ENCODE data around the gene NECTIN1. TPM values are rescaled to one million over a fixed set of nuclear protein-coding genes. Genes with fewer than 3 reads are reported as not detected.
A peak's percentile ranks its signal among the peaks of the same experiment; 100 is the strongest.

NECTIN1 gene
- total and polyA plus RNA-seq, 5 donors from 2014 or later: 0.18 to 2.3 TPM; not detected in 3

DNA sequence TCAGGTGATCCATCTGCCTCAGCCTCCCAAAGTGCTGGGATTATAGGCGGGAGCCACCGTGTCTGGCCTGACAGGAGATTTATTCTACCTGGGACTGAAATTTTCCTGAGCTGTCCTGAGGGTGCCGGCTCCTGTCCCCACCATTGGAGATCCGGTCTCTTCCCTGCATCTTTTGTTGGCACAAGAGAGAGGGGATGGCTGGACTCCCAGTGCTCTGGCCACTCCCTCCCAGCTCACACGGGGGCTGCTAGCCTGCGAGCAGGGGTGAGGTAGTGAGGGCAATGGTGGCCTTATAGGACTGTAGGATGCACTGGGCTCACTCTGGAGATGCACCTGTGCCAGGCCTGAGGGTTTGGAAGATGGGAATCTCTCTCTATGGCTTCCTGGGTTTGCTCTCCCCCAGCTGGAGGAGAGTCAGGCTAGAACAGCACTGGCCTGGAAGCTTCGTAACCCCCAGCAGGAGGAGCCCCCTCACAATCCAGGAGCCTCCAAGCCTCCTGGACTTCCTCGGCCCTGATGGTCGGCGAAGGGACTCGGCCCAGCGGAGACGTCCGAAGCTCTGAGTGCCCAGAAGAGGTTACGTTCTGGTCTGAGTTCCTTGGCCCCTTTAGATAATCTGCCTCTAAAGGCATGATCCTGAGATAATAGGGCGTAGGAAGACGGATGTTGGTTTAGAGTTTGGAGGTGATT is 106.4 kb downstream of the NECTIN1 start:
- H3K4me3 ChIP-seq (ENCODE audit: low read depth, low read length): no peak overlapping the region
- no peak overlapping the region for H3K27ac Mint-ChIP-seq
- no peaks in the 10 kb centered on the region for H3K9me3 Mint-ChIP-seq
- no peaks in the 10 kb centered on the region for H3K9me3 ChIP-seq (ENCODE audit: control insufficient read depth in 2 of 2, low read length in 2 of 2)
- no peaks in the 10 kb centered on the region for H3K36me3 Mint-ChIP-seq
- H3K4me1 Mint-ChIP-seq: no peaks in the 10 kb centered on the region
- peaks cover 4% of the 10 kb centered on the region for H3K27me3 Mint-ChIP-seq
- H3K27me3 ChIP-seq (ENCODE audit: control insufficient read depth, insufficient read depth, low read length): no peaks in the 10 kb centered on the region
- no peaks in the 10 kb centered on the region for H3K36me3 ChIP-seq (ENCODE audit: control insufficient read depth, insufficient read depth, low read length)
- ATAC-seq (ENCODE audit: low read depth in 2 of 2): no peak
- H3K27ac ChIP-seq (ENCODE audit: insufficient read depth, low read length, poor library complexity, severe bottlenecking): no peak overlapping the region
- no peak for DNase-seq
- H3K4me1 ChIP-seq (ENCODE audit: control insufficient read depth, insufficient read depth, low read length, poor library complexity, severe bottlenecking): no peaks in the 10 kb centered on the region
- peak overlapping the region in 1 of 4 donors; percentile 65 for H3K4me3 Mint-ChIP-seq

GRCh38 chr11:119619665-119620064 is 109.3 kb downstream of the NECTIN1 start:
- H3K9me3 ChIP-seq (ENCODE audit: control insufficient read depth in 2 of 2, low read length in 2 of 2): no peaks in the 10 kb centered on the region
- no peaks in the 10 kb centered on the region for H3K27me3 ChIP-seq (ENCODE audit: control insufficient read depth, insufficient read depth, low read length)
- no peaks in the 10 kb centered on the region for H3K27me3 Mint-ChIP-seq
- H3K4me3 Mint-ChIP-seq: no peak overlapping the region
- no peak overlapping the region for H3K27ac ChIP-seq (ENCODE audit: insufficient read depth, low read length, poor library complexity, severe bottlenecking)
- H3K9me3 Mint-ChIP-seq: no peaks in the 10 kb centered on the region
- H3K4me3 ChIP-seq (ENCODE audit: low read depth, low read length): no peak overlapping the region
- H3K27ac Mint-ChIP-seq: no peak overlapping the region
- DNase-seq: no peak
- no peaks in the 10 kb centered on the region for H3K36me3 ChIP-seq (ENCODE audit: control insufficient read depth, insufficient read depth, low read length)
- H3K4me1 ChIP-seq (ENCODE audit: control insufficient read depth, insufficient read depth, low read length, poor library complexity, severe bottlenecking): no peaks in the 10 kb centered on the region
- H3K4me1 Mint-ChIP-seq: peaks cover 0 to 5% (median 0%) of the 10 kb centered on the region in 4 donors
- no peak for ATAC-seq (ENCODE audit: low read depth in 2 of 2)
- no peaks in the 10 kb centered on the region for H3K36me3 Mint-ChIP-seq

- H3K9me3 ChIP-seq (ENCODE audit: control insufficient read depth in 2 of 2, low read length in 2 of 2): no peaks in the 10 kb centered on the region
- H3K27ac ChIP-seq (ENCODE audit: insufficient read depth, low read length, poor library complexity, severe bottlenecking): no peak overlapping the region
- H3K9me3 Mint-ChIP-seq: no peaks in the 10 kb centered on the region
- H3K4me1 ChIP-seq (ENCODE audit: control insufficient read depth, insufficient read depth, low read length, poor library complexity, severe bottlenecking): no peaks in the 10 kb centered on the region
- no peaks in the 10 kb centered on the region for H3K27me3 ChIP-seq (ENCODE audit: control insufficient read depth, insufficient read depth, low read length)
- H3K27me3 Mint-ChIP-seq: no peaks in the 10 kb centered on the region
- no peak overlapping the region for H3K4me3 Mint-ChIP-seq
- peaks cover 0 to 5% (median 0%) of the 10 kb centered on the region in 4 donors for H3K4me1 Mint-ChIP-seq
- no peaks in the 10 kb centered on the region for H3K36me3 ChIP-seq (ENCODE audit: control insufficient read depth, insufficient read depth, low read length)
- H3K36me3 Mint-ChIP-seq: no peaks in the 10 kb centered on the region
- H3K27ac Mint-ChIP-seq: peak overlapping the region in 1 of 3 donors; percentile 22
- ATAC-seq (ENCODE audit: low read depth in 2 of 2) (no peak), DNase-seq (no peak)
- H3K4me3 ChIP-seq (ENCODE audit: low read depth, low read length): no peak overlapping the region
These were observed 110.6 kb downstream of the NECTIN1 start for GRCh38 chr11:119618208-119618909.

GRCh38 chr11:119617340-119617713 is 111.7 kb downstream of the NECTIN1 start:
- Mint-ChIP-seq H3K9me3 (peaks cover 0 to 2% (median 0%) of the 10 kb centered on the region in 7 donors), H3K4me1 (peaks cover 0 to 5% (median 0%) of the 10 kb centered on the region in 4 donors), H3K36me3 (no peaks in the 10 kb centered on the region), H3K4me3 (no peak overlapping the region), H3K27ac (no peak overlapping the region), H3K27me3 (no peaks in the 10 kb centered on the region)
- no peaks in the 10 kb centered on the region for H3K27me3 ChIP-seq (ENCODE audit: control insufficient read depth, insufficient read depth, low read length)
- no peak overlapping the region for H3K27ac ChIP-seq (ENCODE audit: insufficient read depth, low read length, poor library complexity, severe bottlenecking)
- ATAC-seq (ENCODE audit: low read depth in 2 of 2) (no peak), DNase-seq (no peak)
- H3K9me3 ChIP-seq (ENCODE audit: control insufficient read depth in 2 of 2, low read length in 2 of 2): no peaks in the 10 kb centered on the region
- no peaks in the 10 kb centered on the region for H3K4me1 ChIP-seq (ENCODE audit: control insufficient read depth, insufficient read depth, low read length, poor library complexity, severe bottlenecking)
- H3K4me3 ChIP-seq (ENCODE audit: low read depth, low read length): no peak overlapping the region
- H3K36me3 ChIP-seq (ENCODE audit: control insufficient read depth, insufficient read depth, low read length): no peaks in the 10 kb centered on the region

GRCh38 chr11:119616586-119617339 is 112.2 kb downstream of the NECTIN1 start:
- Histone ChIP-seq H3K9me3 (ENCODE audit: control insufficient read depth in 2 of 2, low read length in 2 of 2) (no peaks in the 10 kb centered on the region), H3K4me3 (ENCODE audit: low read depth, low read length) (no peak overlapping the region), H3K4me1 (ENCODE audit: control insufficient read depth, insufficient read depth, low read length, poor library complexity, severe bottlenecking) (no peaks in the 10 kb centered on the region), H3K27me3 (ENCODE audit: control insufficient read depth, insufficient read depth, low read length) (no peaks in the 10 kb centered on the region), H3K27ac (ENCODE audit: insufficient read depth, low read length, poor library complexity, severe bottlenecking) (no peak overlapping the region), H3K36me3 (ENCODE audit: control insufficient read depth, insufficient read depth, low read length) (no peaks in the 10 kb centered on the region)
- no peaks in the 10 kb centered on the region for H3K27me3 Mint-ChIP-seq
- H3K9me3 Mint-ChIP-seq: peaks cover 0 to 2% (median 0%) of the 10 kb centered on the region in 7 donors
- ATAC-seq (ENCODE audit: low read depth in 2 of 2) (no peak), DNase-seq (no peak)
- no peak overlapping the region for H3K4me3 Mint-ChIP-seq
- peak overlapping the region in 1 of 3 donors; percentile 10 for H3K27ac Mint-ChIP-seq
- no peaks in the 10 kb centered on the region for H3K36me3 Mint-ChIP-seq
- peaks cover 0 to 5% (median 0%) of the 10 kb centered on the region in 4 donors for H3K4me1 Mint-ChIP-seq

- H3K9me3 Mint-ChIP-seq: peaks cover 0 to 2% (median 0%) of the 10 kb centered on the region in 7 donors
- no peaks in the 10 kb centered on the region for H3K36me3 Mint-ChIP-seq
- no peaks in the 10 kb centered on the region for H3K9me3 ChIP-seq (ENCODE audit: control insufficient read depth in 2 of 2, low read length in 2 of 2)
- H3K27ac Mint-ChIP-seq: no peak overlapping the region
- no peaks in the 10 kb centered on the region for H3K4me1 ChIP-seq (ENCODE audit: control insufficient read depth, insufficient read depth, low read length, poor library complexity, severe bottlenecking)
- H3K4me1 Mint-ChIP-seq: peaks cover 0 to 5% (median 0%) of the 10 kb centered on the region in 4 donors
- H3K27ac ChIP-seq (ENCODE audit: insufficient read depth, low read length, poor library complexity, severe bottlenecking): no peak overlapping the region
- H3K27me3 ChIP-seq (ENCODE audit: control insufficient read depth, insufficient read depth, low read length): no peaks in the 10 kb centered on the region
- H3K4me3 Mint-ChIP-seq: no peak overlapping the region
- no peaks in the 10 kb centered on the region for H3K36me3 ChIP-seq (ENCODE audit: control insufficient read depth, insufficient read depth, low read length)
- H3K4me3 ChIP-seq (ENCODE audit: low read depth, low read length): no peak overlapping the region
- DNase-seq: no peak
- no peak for ATAC-seq (ENCODE audit: low read depth in 2 of 2)
- no peaks in the 10 kb centered on the region for H3K27me3 Mint-ChIP-seq
These were observed 113.2 kb downstream of the NECTIN1 start for GRCh38 chr11:119615882-119616196.

DNA sequence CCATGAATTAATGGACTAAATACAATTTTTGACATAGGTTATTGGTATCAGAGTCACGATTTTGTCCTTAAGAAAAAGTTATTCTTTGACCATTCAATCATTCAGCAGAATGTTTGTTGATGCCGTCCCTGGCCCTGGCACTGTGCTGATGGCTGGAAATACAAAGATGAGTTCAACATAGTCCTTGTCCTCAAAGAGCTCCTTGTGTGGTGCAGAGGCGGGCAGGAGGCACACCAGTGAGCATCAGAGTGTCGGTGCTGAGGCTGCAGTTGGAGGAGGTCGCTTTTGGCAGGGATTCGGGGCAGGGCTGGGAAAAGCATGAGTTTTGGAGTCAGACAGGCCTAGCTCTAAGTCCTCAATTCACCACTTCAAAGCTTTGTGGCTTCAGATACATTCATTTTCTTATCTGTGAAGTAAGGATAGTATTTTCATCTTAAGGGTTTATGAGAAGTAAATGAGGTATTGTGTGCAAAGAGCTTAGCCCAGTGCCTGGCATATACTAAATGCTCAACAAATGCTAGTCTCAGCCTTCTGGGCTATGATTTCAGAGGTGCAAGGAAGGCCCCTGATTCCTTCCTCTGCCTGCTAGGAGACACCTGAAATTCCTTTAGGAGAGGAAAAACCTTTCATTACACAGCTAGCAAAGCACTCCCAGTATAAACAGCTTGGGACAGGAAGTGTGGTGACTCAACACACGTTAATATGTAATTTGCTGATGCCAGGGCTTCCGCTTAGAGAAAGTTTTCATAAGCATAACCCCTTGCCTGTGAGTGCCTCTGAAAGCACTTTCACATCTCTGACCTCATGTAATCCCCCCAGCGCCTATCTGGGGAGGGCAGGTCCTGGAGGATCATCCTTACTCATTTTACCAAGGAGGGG is 113.8 kb downstream of the NECTIN1 start:
- Mint-ChIP-seq H3K4me1 (peaks cover 0 to 5% (median 0%) of the 10 kb centered on the region in 4 donors), H3K36me3 (no peaks in the 10 kb centered on the region), H3K4me3 (no peak overlapping the region), H3K9me3 (peaks cover 0 to 2% (median 0%) of the 10 kb centered on the region in 7 donors), H3K27me3 (no peaks in the 10 kb centered on the region), H3K27ac (no peak overlapping the region)
- Histone ChIP-seq H3K9me3 (ENCODE audit: control insufficient read depth in 2 of 2, low read length in 2 of 2) (no peaks in the 10 kb centered on the region), H3K27ac (ENCODE audit: insufficient read depth, low read length, poor library complexity, severe bottlenecking) (no peak overlapping the region), H3K36me3 (ENCODE audit: control insufficient read depth, insufficient read depth, low read length) (no peaks in the 10 kb centered on the region), H3K27me3 (ENCODE audit: control insufficient read depth, insufficient read depth, low read length) (no peaks in the 10 kb centered on the region), H3K4me3 (ENCODE audit: low read depth, low read length) (no peak overlapping the region), H3K4me1 (ENCODE audit: control insufficient read depth, insufficient read depth, low read length, poor library complexity, severe bottlenecking) (no peaks in the 10 kb centered on the region)
- ATAC-seq (ENCODE audit: low read depth in 2 of 2): no peak
- no peak for DNase-seq

All from CD4-positive, CD25-positive, alpha-beta regulatory T cell (primary cell).